SIG-M5 treated with dmso at 0.1 percent for 504 hours (cell line): ENCODE measurements around the gene ATRX.
A peak's percentile ranks its signal among the peaks of the same experiment; 100 is the strongest.
"Not testable (repeated sequence)": the region's sequence is repeated elsewhere in the genome, so short reads cannot be mapped to it uniquely, and the experiment has no call there.

Source experiments
- DNase-seq: peaks from one replicate; lab custom pipeline; 2025; ENCODE audit not compliant: unreplicated experiment; lab: John Stamatoyannopoulos, UW

Gene ATRX

DNA sequence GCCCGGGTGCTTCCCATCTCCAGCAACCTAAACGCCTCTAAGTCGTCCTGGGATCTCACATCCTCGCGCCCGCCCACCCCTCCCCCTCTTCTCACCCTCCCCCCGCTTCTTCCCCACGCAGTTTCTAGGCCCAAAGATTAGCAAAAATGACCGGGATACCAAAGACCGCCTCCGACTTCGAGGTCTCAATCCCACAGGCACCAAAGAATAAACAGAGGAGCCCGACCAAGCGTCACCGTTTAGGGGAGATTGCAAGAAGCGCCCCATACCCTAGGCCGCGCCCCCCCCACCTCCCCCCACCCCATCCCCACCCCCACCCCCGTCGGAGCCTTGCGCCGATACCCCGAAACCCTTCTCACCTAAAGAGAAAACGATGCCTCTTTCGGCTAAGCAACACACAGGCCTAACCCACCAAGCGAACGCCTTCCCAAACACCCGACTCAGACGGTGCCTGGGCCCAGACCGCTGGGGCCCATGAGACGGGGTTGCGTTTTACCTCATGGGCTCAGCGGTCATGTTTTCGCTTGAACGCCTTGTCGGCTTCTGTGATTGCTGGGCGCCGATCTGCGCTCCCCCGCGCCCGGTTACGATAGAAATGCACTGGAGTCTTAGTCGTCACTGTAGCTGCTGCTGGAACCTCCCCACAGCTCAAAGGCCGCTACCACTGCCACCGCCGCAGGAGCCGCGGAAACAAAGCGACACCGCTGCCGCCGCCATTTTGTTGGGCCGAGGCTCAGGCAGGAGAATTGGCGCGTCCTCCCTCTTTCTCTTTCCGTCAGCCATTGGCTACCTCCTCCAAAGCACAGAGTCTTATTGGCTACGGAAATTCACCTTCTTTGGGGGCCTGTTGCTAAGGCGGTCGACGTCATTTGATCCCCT is at the start of gene ATRX:
ATRX (minus strand) TSS at position 731 of the 879 bp plus-strand sequence; CDS start at position 516, 215 bp downstream.
- DNase-seq: peak; percentile 90

- not testable (repeated sequence) for DNase-seq
These were observed 45.5 kb upstream of the ATRX start for GRCh38 chrX:77831544-77831943.

DNA sequence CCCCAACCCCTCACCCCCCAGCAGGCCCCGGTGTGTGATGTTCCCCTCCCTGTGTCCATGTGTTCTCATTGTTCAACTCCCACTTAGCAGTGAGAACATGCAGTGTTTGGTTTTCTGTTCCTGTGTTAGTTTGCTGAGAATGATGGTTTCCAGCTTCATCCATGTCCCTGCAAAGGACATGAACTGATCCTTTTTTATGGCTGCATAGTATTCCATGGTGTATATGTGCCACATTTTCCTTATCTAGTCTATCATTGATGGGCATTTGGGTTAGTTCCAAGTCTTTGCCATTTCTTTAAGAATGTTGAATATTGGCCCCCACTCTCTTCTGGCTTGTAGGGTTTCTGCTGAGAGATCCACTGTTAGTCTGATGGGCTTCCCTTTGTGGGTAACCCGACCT is 36.0 kb upstream of the ATRX start:
- DNase-seq: not testable (repeated sequence)

- no peak for DNase-seq
These were observed 34.2 kb upstream of the ATRX start for GRCh38 chrX:77820091-77820727.

- DNase-seq: no peak
These were observed 28.2 kb upstream of the ATRX start for GRCh38 chrX:77814210-77814609.

DNA sequence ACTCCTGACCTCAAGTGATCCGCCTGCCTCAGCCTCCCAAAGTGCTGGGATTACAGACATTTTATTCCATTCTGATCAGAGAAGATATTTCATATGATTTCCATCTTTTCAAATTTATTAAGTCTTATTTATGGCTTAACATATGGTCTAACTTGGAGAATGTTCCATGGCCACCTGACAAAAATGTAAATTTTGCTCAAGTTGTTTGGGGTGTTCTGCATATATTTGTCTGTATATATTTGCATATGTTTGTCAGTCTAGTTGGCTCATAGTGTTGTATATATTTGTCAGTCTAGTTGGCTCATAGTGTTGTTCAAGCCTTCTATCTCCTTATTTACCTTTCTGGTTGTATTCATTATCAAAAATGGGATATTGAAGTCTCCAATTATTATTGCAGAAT is 16.2 kb upstream of the ATRX start:
- DNase-seq: no peak

- no peak for DNase-seq
These were observed 9.1 kb upstream of the ATRX start for GRCh38 chrX:77795124-77795523.

- DNase-seq: no peak
These were observed 7.9 kb upstream of the ATRX start for GRCh38 chrX:77793946-77794345.

- no peak for DNase-seq
These were observed 2.0 kb upstream of the ATRX start for GRCh38 chrX:77788050-77788449.

GRCh38 chrX:77786365-77786680 is 307 bp upstream of the ATRX start:
- DNase-seq: no peak

- no peak for DNase-seq
These were observed 6.3 kb downstream of the ATRX start for GRCh38 chrX:77779695-77780094.

DNA sequence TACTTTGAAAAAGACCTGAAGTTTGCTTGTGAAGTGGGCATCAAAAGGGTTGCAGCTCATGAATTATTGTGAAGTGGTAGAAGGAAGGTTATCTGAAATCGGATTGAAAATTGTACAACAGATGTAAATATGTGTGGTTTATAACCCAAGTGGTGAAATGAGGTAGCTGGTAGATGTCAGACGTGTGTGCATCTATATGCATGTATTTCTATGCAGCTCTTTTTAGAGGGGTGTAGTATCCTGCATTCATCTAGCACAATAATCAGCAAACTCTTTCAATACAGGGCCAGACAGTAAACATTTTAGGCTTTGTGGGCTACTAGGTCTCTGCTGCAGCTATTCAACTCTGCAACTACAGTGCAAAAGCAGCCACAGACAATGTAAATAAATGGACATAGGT is 9.4 kb downstream of the ATRX start:
- no peak for DNase-seq

- no peak for DNase-seq
These were observed 14.4 kb downstream of the ATRX start for GRCh38 chrX:77771601-77772000.

DNA sequence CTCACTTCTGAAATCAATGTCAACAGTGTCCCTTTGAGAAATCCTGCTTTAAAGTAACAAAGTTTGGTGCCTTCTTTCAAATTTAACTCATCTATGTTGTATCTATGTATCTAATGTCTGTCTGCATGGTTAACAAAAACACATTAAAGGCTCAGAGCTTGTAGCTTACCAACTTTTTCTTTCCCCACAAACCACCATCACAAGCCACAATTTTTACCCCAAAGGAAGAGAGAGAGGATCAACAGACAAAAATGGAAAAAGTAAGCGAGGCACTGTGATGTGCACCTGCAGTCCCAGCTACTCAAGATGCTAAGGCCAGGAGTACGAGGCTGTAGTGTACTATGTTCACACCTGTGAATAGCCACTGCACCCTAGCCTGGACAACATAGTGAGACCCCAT is 17.2 kb downstream of the ATRX start:
- DNase-seq: no peak

GRCh38 chrX:77766212-77766611 is 19.8 kb downstream of the ATRX start:
- not testable (repeated sequence) for DNase-seq

- no peak for DNase-seq
These were observed 30.5 kb downstream of the ATRX start for GRCh38 chrX:77755561-77755960.

DNA sequence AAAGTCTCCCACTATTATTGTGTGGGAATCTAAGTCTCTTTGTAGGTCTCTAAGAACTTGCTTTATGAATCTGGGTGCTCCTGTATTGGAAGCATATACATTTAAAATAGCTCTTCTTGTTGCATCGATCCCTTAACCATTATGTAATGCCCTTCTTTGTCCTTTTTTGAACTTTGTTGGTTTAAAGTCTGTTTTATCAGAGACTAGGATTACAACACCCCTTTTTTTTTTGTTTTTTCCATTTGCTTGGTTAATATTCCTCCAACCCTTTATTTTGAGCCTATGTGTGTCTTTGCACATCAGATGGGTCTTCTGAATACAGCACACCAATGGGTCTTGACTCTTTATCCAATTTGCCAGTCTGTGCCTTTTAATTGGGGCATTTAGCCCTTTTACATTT is 32.1 kb downstream of the ATRX start:
- not testable (repeated sequence) for DNase-seq

DNA sequence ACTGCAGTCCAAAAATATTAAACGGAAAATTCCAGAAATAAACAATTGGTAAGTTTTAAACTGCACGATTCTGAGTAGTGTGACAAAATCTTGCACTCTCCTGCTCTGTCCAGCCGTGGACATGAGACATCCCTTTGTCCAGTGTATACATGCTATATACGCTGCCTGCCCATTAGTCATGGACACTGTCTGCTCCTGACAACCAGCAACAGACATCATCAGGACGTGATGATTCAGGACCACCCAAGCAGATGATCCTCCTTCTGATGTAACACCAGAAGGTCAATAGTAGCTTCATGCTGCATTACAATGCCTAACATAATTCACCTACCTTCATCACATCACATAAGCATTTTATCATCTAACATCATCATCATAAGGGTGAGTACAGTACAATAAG is 36.3 kb downstream of the ATRX start:
- no peak for DNase-seq

- DNase-seq: no peak
These were observed 42.3 kb downstream of the ATRX start for GRCh38 chrX:77743720-77744119.

DNA sequence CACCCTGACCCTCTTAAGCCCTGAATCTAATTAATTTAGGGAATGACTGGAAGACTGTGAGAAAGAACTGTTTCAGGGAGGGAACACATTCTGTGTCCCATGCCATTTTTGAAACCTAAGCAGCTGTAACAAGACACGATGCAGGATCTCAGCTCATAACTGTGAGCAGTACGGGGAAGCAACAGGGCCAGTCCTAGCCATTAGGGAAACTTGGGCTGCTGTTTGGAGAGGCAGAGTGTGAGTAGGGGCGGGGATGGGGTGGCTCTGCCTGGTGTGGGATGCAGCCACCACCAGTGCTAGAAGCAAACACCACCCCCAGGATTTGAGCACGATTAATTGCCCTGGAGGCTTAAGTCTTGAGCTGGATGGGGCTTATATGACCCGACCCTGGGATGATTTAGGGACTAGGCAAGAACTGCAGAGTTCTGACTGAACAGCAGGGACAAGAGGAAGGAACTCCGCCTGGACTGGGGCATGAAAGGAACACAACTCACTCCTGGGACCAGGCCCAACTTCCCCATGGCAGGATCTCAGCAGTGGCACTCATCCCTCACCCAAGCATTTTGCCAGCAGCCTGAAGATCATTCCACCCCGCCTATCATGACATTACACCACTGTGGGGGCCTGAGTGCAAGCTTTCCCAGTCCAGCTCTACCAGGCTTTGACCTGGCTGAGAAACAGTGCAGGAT is 43.1 kb downstream of the ATRX start:
- DNase-seq: no peak

GRCh38 chrX:77740376-77740905 is 45.6 kb downstream of the ATRX start:
- no peak for DNase-seq

DNA sequence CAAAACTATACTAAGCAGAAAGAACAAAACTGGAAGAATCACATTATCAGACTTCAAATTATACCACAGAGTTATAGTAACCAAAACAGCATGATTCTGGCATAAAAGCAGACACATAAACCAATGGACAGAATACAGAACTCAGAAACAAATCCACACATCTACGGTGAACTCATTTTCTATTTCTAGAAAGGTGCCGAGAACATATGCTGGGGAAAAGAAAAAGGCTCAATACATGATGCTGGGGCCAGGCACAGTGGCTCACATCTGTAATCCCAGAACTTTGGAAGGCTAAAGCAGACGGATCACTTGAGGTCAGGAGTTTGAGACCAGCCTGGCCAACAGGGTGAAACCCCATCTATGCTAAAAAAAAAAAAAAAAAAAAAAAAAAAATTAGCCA is 52.7 kb downstream of the ATRX start:
- DNase-seq: no peak
